Stimulated activated CD8-positive, alpha-beta memory T cell treated with anti-CD3 and anti-CD28 coated beads, Interleukin-7, amount 100 ng/mL, for 4 hours (primary cell): ENCODE measurements around the gene KIAA1191.
"Not testable (repeated sequence)": the region's sequence is repeated elsewhere in the genome, so short reads cannot be mapped to it uniquely, and the experiment has no call there.

ENCODE experiments used
- DNase-seq, 2 donors: peaks; one replicate each; pipeline ENCODE4 v3.0.0-alpha.2; 2020; ENCODE audit warnings: low read depth in 2 of 2

The KIAA1191 gene, protein sequence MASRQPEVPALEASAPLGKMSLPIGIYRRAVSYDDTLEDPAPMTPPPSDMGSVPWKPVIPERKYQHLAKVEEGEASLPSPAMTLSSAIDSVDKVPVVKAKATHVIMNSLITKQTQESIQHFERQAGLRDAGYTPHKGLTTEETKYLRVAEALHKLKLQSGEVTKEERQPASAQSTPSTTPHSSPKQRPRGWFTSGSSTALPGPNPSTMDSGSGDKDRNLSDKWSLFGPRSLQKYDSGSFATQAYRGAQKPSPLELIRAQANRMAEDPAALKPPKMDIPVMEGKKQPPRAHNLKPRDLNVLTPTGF

GRCh38 chr5:176361437-176362232 lies at the start of gene KIAA1191:
Gene KIAA1191 (minus strand): TSS chr5:176361764. CDS start chr5:176359508, 2,256 bp downstream.
- DNase-seq = peak; percentile 89 to 92

DNA sequence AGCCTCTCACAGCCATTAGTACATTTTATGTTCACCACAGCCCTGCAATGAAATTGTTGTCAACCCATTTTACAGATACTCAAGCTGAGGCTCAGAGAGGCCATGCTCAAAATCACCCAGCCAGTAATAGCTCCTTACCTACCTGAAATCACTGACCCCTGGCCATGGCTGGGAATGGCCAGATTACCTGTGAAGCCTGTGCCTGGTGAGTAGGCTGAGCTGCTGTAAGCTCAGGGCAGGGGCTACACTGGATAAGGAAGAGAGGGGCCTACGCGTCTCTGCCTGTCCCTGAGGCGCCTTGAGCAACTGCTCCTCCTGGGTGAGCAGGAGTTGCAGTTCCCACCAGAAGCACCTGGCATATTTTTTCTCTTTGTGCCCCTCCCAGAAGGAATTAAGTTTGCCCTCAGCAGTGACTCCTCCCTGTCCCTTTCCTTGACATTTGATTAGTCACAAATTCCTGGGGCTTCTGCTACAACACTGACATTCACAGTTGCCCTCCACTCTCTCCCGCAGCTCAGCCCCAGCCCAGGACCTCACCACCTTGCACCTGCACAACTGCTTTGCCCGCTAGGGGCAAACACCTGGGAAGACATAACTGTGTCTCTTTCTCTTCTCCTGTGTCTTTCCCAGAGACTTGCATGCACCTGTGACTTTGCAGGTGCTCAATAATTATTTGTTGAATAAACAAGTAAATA lies 49.1 kb upstream of the KIAA1191 start:
- no peak for DNase-seq

- DNase-seq = no peak
These were observed 48.2 kb upstream of the KIAA1191 start for GRCh38 chr5:176409765-176410164.

- DNase-seq = no peak
These were observed 47.0 kb upstream of the KIAA1191 start for GRCh38 chr5:176408590-176408989.

DNA sequence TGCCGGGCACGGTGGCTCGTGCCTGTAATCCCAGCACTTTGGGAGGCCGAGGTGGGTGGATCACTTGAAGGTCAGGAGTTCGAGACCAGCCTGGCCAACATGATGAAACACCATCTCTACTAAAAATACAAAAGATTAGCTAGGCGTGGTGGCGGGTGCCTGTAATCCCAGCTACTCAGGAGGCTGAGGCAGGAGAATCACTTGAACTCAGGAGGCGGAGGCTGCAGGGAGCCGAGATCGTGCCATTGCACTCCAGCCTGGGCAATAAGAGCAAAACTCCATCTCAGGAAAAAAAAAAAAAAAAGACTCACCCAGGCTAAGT lies 46.6 kb upstream of the KIAA1191 start:
- DNase-seq = not testable (repeated sequence)

DNA sequence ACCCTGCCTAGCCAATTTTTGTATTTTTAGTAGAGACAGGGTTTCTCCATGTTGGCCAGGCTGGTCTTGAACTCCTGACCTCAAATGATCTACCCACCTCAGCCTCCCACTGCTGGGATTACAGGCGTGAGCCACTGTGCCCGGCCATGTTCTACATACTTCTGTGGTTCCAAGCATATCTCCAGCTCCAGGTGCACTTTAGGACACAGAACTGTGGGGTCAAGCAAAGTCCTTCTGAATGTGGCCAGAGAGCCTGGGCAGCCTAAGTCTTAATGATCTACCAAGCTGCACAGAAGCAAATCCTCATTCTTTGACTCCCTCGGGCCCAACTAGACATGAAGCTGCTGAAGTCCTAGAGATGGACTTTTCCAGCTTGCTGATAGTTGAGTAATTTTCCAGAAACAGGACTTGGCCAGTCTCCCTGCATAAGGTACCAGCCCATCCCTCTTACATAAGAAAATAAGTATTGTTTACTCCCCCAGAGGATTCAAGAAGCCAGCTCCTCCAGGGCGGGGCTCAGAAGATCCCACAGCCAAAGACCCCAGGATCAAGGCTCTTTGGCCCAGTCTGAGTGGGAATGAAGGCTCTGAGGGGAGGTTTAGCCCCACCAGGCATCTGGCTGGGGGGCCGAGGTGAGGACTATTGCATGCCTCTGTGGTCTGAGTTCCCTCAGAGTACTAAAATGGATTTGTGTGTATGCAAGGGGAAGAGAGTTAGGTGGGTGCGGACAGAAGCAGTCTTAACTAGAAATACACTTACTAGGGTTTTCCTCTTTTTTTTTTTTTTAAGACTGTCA lies 46.1 kb upstream of the KIAA1191 start:
- no peak for DNase-seq

DNA sequence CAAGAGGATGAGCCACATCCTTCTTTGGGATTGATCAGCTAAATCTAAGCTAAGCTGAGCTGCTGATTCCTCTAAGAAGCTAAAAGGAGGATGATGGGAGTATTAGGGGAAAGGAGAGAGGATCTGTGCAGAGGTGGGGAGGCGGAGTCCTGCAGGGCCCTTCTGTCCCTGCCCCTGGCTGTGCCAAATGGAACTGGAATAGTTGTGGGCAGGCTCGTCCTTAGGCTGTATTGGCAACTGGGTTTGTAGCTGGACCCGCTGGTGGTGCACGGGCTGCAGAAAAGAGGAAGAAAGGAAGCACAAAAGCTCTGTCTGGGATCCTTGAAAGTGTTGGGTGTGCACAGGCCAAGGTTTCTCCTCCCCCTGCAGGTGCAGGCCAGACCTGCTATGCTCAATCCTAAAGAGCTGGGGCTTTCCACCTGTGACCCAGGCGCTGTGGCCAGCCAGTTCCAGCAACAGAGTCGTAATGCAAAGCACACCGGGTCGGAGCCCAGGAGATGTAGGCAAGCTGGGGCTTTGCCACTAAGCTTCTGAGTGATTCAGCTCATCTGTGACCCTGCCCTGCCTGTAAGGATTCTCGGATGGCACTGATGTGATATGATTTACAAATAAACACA lies 45.0 kb upstream of the KIAA1191 start:
- DNase-seq = no peak

DNA sequence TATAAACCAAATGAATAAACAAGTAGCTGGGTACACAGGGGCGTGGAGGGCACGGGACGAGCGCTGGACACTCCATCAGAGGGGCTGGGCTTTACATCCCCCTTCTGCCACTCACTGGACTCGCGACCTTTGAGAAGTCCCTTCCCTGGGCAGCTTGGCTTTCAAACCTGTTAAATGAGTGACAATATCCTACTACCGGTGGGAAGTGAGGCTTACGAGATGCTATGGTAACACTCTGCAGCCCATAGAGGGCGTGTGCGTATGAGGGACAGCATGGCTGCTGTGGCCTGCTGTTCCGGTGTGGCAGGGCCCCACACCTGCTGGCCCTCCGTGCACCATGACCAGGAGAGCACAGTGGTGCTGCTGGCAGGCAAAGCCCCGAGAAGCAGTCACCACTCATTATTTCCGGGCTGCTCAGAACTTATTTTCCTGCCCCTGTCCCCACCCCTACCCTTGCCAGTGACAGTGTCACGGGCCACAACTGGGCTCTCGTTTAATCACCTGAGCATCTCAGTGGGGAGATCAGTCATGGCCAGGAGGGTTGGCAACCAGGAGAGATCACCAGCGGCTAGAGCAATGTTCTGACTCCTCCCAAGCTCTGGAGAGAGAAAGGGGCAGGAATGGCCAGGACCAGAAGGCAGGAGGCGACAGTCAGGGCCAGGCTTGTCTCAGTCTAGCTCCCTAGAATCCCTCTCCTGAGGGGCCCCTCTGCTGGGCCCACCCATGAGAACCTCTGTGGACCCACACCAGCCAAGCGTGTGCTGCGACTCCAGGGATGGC lies 44.3 kb upstream of the KIAA1191 start:
- DNase-seq = no peak

- no peak for DNase-seq
These were observed 40.0 kb upstream of the KIAA1191 start for GRCh38 chr5:176401281-176402205.

GRCh38 chr5:176400382-176401156 lies 39.0 kb upstream of the KIAA1191 start:
- DNase-seq = no peak

DNA sequence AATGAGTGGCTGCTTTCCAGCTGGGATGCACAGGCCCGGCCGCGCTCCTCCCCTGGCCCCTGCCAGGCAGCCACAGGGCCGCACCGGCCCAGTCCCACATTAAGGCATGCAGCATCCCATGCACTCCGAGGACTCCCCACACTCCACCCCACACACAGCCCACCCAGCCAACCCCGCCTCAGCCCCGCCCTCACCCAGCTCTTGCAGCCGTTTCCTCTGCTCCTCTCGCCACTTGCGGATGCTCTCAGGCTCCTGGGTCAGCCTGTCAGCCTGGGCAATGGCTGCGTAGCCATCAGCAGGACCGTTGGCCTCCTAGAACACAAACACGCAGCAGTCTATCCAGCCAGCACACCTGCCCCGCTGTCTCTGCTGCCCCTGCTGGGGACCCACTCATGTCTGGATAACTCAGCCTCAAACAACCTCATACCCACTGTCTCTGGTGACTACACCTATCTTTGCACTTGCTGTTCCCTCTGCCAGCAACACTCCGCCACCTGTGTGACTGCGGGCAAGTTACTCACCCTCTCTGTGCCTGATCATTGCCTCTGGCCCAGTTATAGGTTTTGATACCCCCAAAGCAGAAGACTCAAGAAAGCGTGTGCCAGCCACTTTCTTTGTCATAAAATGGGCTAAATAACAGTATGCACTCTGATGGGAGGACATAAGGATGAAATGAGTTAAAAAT lies 36.3 kb upstream of the KIAA1191 start:
- DNase-seq = no peak

DNA sequence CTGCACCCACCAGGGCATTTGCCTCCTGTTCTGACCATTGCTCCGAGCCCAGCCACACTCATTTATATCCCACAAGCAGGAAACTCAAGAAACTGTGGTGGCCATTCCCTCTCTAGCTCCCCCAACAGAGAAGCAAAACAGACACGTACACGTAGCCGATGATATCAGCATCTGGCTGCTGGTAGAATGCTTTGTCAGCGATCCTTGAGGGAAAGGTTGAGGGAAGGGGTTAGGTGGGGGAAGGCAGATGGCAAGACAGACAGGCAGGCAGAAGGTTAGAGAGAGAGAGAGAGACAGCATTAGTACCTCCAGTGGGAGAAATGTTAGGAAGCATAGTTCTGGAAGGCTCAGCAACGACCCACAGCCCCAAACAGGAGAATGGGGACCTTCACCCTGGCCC lies 34.8 kb upstream of the KIAA1191 start:
- no peak for DNase-seq

DNA sequence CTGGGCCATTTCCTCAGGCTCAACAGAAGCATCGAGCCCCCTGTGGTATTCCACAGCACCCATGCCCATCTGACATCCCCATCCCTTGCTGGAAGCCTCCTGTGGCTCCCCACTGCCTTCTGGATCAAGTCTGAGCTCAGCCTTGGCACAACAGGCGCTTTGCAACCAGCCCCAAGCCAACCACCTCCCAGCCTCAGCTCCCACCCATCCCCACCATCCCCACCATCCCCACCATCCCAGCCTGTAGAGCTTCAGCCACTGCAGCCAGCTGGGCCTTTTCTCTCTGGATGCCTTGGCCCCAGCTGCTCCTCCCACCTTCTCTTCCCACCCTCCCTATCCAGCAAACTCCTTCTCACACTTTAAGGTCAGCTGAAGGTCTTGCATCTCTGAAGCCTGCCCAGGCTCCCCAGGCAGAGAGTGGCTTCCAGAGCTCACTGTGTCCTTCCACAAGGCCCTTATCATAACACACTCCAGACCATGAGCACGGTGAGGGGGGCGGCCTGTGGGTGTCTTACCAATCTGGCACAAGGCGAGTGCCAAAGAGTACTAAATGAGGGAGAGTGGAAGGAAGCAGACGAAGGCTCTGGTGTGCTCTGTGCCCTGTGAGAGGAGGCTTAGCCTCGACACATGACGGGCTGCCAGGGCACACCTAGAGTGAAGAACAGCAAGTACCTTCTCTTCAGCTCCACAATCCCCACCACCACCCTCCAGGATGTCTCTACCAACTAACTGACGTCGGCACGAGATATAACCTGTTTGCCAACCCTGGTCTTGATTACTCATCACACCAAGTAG lies 33.5 kb upstream of the KIAA1191 start:
- DNase-seq = no peak

GRCh38 chr5:176394096-176394495 lies 32.5 kb upstream of the KIAA1191 start:
- DNase-seq = no peak

DNA sequence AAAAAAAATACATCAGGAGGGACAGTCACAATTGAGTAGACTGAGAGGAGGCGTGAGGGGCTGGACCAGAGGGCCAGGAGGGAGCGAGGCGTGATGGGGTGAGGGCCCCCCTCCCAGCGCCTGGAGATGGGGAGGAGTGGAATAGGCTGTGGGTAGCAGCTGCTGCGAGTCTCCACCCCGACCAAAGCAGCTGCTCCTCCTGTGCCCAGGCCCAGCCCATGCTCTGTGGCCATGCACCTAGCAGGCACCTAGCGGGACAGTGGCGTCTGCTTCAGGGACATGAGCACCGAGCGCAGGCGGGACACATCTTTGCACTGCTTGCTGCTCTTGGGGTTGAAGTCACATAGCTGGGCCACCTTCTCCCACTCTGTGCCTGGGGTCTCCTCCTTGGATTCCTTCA lies 31.0 kb upstream of the KIAA1191 start:
- DNase-seq = no peak

- DNase-seq = no peak
These were observed 30.4 kb upstream of the KIAA1191 start for GRCh38 chr5:176391999-176392398.

- no peak for DNase-seq
These were observed 29.9 kb upstream of the KIAA1191 start for GRCh38 chr5:176391479-176391878.
